ACC112 (cell line): ENCODE data around the gene C1orf115.

Experiments
- H2AFZ ChIP-seq: fragments of 200-600 bp; sonication (generic); one replicate; pipeline ENCODE4 v1.6.0; 2017; ENCODE audit warnings: antibody characterized with exemption, low read length; ENCODE audit not compliant: unreplicated experiment
- H3K27ac ChIP-seq: fragments of 200-600 bp; sonication (generic); 2 replicates; pipeline ENCODE4 v1.5.1; 2014; ENCODE audit warnings: low read depth, mild to moderate bottlenecking, antibody characterized with exemption, low read length, moderate library complexity
- H3K27me3 ChIP-seq: fragments of 200-600 bp; sonication (generic); 2 replicates; pipeline ENCODE4 v1.6.1; 2014; ENCODE audit warnings: mild to moderate bottlenecking, antibody characterized with exemption, low read length, moderate library complexity, mixed read lengths; ENCODE audit not compliant: insufficient read depth
- H3K36me3 ChIP-seq: fragments of 200-600 bp; sonication (generic); 2 replicates; pipeline ENCODE4 v1.6.1; 2016; ENCODE audit warnings: mild to moderate bottlenecking, antibody characterized with exemption, low read length, moderate library complexity, mixed read lengths; ENCODE audit not compliant: insufficient read depth
- H3K4me1 ChIP-seq: fragments of 200-600 bp; sonication (generic); one replicate; pipeline ENCODE4 v1.6.1; 2016; ENCODE audit warnings: low read length, mixed read lengths; ENCODE audit not compliant: insufficient read depth, unreplicated experiment, control insufficient read depth
- H3K4me3 ChIP-seq: fragments of 200-600 bp; sonication (generic); 2 replicates; pipeline ENCODE4 v1.5.1; 2014; ENCODE audit warnings: mild to moderate bottlenecking, low read depth, low read length
- H3K79me2 ChIP-seq: fragments of 200-600 bp; sonication (generic); one replicate; pipeline ENCODE4 v1.6.0; 2016; ENCODE audit warnings: low read length; ENCODE audit not compliant: control insufficient read depth, unreplicated experiment, insufficient read depth

C1orf115 gene

DNA sequence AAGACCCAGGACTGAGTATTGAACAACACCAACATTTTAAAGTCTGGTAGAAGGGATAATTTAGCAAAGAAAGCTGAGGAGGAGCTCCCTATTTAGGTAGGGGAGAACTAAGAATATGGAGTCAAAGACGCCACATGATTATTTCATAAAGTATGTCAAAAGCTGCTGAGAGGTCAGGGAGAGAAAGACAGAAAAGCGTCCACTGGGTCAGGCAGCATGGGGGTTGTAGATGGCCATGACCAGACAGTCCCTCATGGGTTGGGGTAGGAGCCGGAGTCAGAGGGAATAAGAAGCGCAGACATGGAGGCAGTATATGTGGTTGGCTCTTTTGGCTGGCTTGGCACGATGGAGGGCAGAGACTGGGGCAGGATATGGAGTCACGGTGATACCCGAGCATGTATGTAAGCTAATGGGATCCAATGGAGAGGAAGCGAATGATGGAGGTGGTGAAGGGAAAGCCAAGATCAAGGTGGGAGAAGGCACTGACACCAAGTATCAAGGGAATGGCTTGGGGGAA, 4.8 kb downstream of the C1orf115 start:
- no peaks in the 10 kb centered on the region for H3K79me2 ChIP-seq
- H3K27me3 ChIP-seq: peaks cover 18% of the 10 kb centered on the region
- H3K27ac ChIP-seq: no peak overlapping the region
- no peak overlapping the region for H3K4me3 ChIP-seq
- H3K36me3 ChIP-seq: no peaks in the 10 kb centered on the region
- H3K4me1 ChIP-seq: peaks cover under 1% of the 10 kb centered on the region
- no peak overlapping the region for H2AFZ ChIP-seq

DNA sequence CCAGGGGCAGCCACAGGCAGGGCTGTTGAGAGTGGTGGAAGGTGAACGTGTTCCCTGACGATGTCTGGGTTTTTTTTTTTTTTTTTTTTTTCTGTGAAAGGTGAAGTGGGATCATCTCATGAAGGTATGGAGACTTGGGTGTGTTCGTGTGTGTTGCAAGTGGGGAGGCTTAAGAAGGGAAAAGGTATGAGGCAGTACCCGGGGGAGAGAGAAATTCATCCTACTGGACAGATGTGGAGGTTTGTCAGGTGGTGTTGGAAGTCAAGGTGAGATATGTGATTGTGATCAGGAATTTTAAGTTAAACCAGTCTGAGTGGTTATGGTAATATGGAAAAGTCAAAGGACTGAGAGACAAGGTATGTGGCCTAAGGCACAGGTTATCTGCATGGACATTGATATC, 5.3 kb downstream of the C1orf115 start:
- Histone ChIP-seq H3K27ac (no peak overlapping the region), H3K27me3 (peaks cover 18% of the 10 kb centered on the region), H3K4me3 (no peak overlapping the region), H3K79me2 (no peaks in the 10 kb centered on the region), H2AFZ (no peak overlapping the region), H3K36me3 (no peaks in the 10 kb centered on the region), H3K4me1 (no peaks in the 10 kb centered on the region)

DNA sequence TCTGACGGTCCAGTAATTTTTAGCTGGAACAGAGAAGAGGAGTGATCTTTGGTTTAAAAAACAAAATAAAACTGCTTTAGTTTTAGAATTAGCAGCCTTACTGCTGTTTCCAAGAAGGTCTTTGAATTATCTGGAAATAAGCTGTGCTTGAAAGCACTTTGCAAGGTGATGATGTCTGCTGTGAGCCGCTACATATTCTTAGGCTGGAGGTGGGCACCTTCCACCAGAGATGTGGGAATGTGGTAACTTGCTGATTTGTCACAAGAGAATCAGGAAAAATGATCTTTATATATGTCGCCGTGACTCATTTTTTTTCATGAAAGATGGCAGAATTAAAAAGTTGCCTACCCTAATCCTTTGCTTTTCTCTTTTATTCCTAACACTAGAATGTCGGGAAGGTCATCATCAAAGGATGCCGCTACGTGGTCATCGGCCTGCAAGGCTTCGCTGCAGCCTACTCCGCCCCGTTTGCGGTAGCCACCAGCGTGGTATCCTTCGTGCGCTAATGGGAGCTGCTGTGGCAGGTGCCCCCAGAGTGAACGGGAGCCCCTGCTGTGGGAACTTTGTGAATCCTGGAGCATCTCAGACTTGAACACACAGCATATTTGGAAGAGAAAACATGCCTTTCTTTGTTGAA, 6.2 kb downstream of the C1orf115 start:
- H3K27ac ChIP-seq: no peak overlapping the region
- no peaks in the 10 kb centered on the region for H3K4me1 ChIP-seq
- no peaks in the 10 kb centered on the region for H3K36me3 ChIP-seq
- H2AFZ ChIP-seq: no peak overlapping the region
- H3K79me2 ChIP-seq: no peaks in the 10 kb centered on the region
- peaks cover 11% of the 10 kb centered on the region for H3K27me3 ChIP-seq
- H3K4me3 ChIP-seq: no peak overlapping the region

DNA sequence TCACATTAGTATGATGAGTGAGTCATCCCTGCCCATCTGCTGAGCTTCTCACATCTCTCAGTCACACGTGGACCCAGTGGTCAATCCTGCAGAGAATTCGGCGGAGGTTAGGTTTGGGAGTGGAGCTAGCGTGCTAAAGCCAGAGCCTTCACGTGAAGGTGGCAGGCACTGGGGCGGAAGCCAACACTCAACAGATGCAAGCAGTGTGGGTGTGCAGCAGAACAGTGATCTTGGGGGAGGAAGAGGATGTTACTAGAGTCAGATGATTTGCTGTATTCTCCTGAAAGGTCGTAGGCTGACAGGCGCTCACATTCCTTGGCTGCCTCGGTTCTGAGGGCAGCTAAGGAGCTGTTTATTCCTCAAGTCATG, 6.7 kb downstream of the C1orf115 start:
- H3K4me1 ChIP-seq: no peaks in the 10 kb centered on the region
- H3K27me3 ChIP-seq: peaks cover 9% of the 10 kb centered on the region
- H3K27ac ChIP-seq: no peak overlapping the region

DNA sequence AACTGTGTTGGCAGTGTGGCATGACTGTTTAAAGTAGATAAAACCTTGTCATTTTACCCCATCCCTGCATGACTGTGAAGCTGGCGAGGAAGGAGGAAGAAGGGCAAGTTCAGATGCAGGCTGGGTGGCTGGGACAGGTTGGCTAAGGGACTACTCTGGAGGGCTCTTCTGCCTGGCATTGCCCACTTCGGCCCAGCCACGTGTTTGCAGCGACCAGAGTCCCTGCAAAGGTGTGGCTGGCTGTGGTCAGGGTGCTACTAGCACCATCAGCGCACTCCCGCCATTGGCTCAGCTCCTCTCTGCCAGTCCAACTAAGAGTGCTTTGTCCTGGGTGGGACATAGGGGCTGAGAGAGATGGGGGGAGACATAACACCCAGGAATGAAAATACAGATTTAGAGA, 7.2 kb downstream of the C1orf115 start:
- Histone ChIP-seq H3K36me3 (no peaks in the 10 kb centered on the region), H3K4me3 (no peak overlapping the region), H3K4me1 (no peaks in the 10 kb centered on the region), H3K27ac (no peak overlapping the region), H3K27me3 (peaks cover 6% of the 10 kb centered on the region), H2AFZ (no peak overlapping the region), H3K79me2 (no peaks in the 10 kb centered on the region)

More for the DNA sequence above, 6.7 kb downstream of the C1orf115 start:
- Histone ChIP-seq H3K4me3 (no peak overlapping the region), H3K36me3 (no peaks in the 10 kb centered on the region), H2AFZ (no peak overlapping the region), H3K79me2 (no peaks in the 10 kb centered on the region)

DNA sequence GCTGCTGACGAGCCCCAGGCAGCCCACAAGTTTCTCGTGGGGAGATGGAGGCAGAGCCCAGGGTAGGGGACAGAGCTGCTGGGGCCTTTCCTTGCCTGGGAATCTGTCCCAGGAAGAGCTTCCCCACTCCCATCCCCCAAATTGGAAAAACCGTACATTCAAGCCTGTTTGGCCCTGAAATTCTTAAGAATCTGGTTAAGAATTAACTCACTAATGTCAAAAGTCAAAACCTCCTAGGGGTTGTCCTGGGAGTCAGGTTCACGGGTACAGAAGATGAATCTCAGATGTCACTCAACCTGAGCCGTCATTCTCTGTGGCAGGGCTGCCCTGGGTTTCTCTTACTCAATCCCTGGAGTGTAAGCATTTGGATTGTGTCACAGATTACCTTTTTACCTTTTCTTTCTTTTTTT, 8.4 kb downstream of the C1orf115 start:
- no peak overlapping the region for H2AFZ ChIP-seq
- no peaks in the 10 kb centered on the region for H3K36me3 ChIP-seq
- no peaks in the 10 kb centered on the region for H3K4me1 ChIP-seq
- H3K27me3 ChIP-seq: peaks cover 4% of the 10 kb centered on the region; the same call in 1 of the 2 replicates
- no peak overlapping the region for H3K27ac ChIP-seq
- H3K4me3 ChIP-seq: no peak overlapping the region
- H3K79me2 ChIP-seq: no peaks in the 10 kb centered on the region

DNA sequence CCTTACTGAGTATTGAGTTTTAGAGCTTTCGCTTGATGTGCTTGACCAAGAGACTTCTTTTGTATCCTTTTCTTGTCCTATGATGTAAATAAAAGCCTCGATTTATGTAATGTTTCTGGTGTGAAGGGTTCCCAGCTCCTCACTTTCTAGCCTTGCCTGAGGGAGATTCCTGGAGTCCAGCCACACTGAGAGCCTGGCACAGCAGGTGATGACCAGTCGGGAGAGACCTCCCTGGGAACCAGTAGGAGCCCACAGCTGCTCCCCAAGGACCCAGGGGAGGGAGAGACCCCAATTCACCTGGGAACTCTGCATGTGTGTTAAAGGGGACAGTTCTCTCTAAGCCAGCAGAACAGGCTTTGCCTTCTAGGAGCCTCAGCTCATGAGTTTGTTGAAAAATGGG, 8.9 kb downstream of the C1orf115 start:
- Histone ChIP-seq H3K27me3 (peaks cover 4% of the 10 kb centered on the region; the same call in 1 of the 2 replicates), H3K4me3 (no peak overlapping the region), H2AFZ (no peak overlapping the region), H3K79me2 (no peaks in the 10 kb centered on the region), H3K27ac (no peak overlapping the region), H3K36me3 (no peaks in the 10 kb centered on the region), H3K4me1 (no peaks in the 10 kb centered on the region)

DNA sequence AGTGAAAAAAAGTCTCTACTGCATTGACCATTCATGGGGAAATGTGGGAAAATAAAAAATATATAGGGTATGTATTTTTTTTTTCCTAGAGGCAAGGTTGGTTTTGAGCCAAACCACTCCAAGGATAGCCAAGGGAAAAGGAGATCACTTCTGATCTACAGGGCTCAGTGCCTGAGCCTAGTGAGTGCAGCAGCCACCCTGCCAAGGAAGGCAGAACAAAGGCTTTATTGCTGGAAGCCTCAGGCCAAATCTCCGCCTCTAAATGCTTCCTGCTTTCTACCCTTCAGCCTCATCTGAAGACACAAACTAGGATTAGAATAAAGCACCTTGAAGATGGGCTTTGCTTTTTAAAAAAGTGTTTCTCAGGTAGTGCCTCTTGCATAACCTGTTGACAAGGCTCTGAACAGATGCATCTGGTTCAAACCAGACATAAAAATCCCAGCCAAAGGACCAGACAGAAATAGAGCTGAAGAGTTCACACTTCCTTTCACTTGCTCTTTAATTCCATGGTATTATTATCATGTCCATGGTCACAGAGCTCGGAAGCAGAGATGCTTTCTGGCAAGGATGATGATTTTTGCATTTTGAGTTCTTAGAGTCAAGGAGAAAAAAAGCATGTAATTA, 10.5 kb downstream of the C1orf115 start:
- Histone ChIP-seq H3K4me3 (no peak overlapping the region), H3K36me3 (no peaks in the 10 kb centered on the region), H2AFZ (no peak overlapping the region), H3K79me2 (no peaks in the 10 kb centered on the region), H3K4me1 (no peaks in the 10 kb centered on the region), H3K27ac (no peak overlapping the region), H3K27me3 (peaks cover 4% of the 10 kb centered on the region; the same call in 1 of the 2 replicates)

DNA sequence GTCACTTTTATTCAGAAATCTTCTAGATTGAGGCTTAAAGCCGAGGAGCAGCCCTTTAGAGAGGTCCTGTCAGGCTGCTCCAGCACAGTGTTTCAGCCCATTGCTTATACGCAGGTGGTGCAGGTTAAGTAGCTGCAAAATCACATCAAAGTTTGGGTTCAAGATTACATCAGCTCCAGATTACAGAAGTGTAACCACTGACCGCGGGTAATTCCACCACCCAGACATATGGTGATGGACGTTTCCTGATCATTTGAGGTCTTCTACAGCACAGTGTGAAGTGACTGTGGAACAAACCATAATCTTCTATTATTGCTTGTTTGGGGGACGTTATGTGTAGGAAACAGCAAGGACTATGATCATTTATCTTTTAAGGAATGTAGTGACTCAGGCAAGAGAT, 11.8 kb downstream of the C1orf115 start:
- Histone ChIP-seq H3K27ac (no peak overlapping the region), H3K4me1 (no peaks in the 10 kb centered on the region), H3K79me2 (no peaks in the 10 kb centered on the region), H3K36me3 (no peaks in the 10 kb centered on the region), H3K4me3 (no peak overlapping the region), H2AFZ (no peak overlapping the region), H3K27me3 (peaks cover 8% of the 10 kb centered on the region; the same call in 1 of the 2 replicates)

DNA sequence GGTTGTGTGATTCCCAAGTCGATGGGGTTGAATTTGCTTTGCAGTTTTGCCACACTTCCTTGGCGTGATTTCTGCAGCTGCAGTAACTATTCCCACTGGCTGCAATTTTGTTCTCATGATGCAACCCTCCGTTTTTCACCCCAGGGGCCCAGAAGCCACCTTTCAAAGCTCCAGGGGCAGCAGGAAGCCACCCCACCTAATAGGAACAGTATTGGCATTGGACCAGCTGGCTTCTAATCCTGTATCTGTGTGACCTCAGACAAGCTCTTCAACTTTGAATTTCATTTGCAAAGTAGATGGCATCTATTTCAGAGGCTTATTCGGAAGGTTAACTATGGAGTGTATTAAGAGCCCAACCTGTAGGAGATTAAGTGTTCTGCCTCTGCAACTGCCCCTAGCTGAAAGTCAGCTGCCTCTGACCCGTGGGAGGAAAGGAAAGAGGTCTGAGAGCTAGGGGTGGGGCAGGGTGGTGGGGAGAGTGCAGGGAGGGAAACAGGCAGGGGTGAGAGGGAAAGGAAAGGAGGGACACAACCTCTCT, 12.6 kb downstream of the C1orf115 start:
- no peaks in the 10 kb centered on the region for H3K36me3 ChIP-seq
- no peak overlapping the region for H2AFZ ChIP-seq
- no peak overlapping the region for H3K27ac ChIP-seq
- no peaks in the 10 kb centered on the region for H3K79me2 ChIP-seq
- H3K27me3 ChIP-seq: peaks cover 8% of the 10 kb centered on the region; the same call in 1 of the 2 replicates
- no peak overlapping the region for H3K4me3 ChIP-seq
- H3K4me1 ChIP-seq: no peaks in the 10 kb centered on the region

DNA sequence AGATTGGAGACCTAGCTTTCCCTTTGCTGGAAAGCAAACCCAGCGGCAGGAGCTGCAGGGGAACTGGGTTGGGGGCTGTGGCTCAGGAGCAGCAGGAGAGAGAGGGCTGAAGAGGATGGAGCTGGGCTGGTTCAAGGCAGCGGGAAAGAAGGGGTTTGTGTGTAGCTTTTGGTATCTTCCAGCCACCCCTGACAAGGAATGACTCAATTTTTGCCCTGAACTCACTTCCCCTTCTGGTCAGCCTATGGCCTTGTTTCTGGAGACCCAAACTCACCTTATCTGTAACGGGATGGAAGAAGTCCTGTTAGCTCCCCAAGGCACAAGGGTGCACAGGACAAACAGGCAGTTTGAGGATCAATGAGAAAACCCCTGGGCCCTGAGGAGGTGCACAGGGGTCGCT, 13.1 kb downstream of the C1orf115 start:
- Histone ChIP-seq H2AFZ (no peak overlapping the region), H3K27me3 (peaks cover 8% of the 10 kb centered on the region; the same call in 1 of the 2 replicates), H3K4me1 (no peaks in the 10 kb centered on the region), H3K36me3 (no peaks in the 10 kb centered on the region), H3K4me3 (no peak overlapping the region), H3K27ac (no peak overlapping the region), H3K79me2 (no peaks in the 10 kb centered on the region)
